Endometrial microvascular endothelial cells (primary cell): ENCODE results near the gene HEXA. TPM values are rescaled to one million over a fixed set of nuclear protein-coding genes. Genes with fewer than 3 reads are reported as not detected.
"Not testable (repeated sequence)": the region's sequence is repeated elsewhere in the genome, so short reads cannot be mapped to it uniquely, and the experiment has no call there.

Source experiments
- in situ Hi-C: cut with HindIII; loops from 2 replicates; pipeline ENCODE4 v1.10.0; 2017; ENCODE audit warnings: low sequenced_read_pairs, low pct_unique_long_range_greater_than_20kb; ENCODE audit errors: inconsistent ontology term
- total RNA-seq: library from RNA; depleted of rRNA; stranded (reverse); fragments of >200 nt; gene quantifications from one replicate; pipeline ENCODE4 v1.2.3, GENCODE V29; 2015; ENCODE audit errors: inconsistent ontology term

The HEXA gene
- total RNA-seq: 67.2 TPM

DNA sequence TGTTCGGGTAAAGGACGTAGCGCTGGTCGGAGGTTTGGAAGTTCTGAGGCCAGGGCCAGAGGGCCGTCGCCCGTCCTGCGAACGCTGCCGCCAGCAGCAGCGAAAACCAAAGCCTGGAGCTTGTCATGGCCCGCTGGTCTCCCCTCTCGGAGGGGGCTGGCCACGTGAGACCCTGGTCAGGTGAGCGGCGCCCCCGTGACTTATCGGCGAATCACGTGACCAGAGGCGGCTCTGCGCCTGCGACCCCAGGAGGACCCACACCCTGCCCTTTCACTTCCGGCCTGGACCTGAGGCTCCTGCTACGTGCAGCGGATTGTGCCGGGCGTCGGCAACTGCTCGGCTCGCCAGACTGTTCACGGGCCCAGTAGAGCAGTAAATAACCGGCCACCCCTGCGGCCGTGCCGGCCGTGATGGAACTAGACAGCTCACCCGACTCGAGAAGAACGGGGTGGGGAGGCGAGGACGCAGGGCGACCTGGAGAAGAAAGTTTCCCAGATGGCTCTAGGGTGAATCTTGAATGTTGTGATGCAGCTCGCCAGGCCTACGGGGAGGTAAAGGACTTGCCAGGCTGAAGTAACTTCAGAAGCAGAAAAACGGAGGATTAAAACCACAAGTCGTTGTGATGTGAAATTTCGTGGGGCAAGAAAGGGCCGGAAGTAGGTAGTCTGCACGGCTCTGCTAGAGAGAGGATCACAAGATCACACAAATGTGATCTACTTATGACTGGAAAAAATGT lies at the start of gene HEXA:
TSS of gene HEXA (minus strand) at position 169 of the 736 bp plus-strand sequence. CDS start at position 127, 42 bp downstream.
- in situ Hi-C loops: no loop called here

DNA sequence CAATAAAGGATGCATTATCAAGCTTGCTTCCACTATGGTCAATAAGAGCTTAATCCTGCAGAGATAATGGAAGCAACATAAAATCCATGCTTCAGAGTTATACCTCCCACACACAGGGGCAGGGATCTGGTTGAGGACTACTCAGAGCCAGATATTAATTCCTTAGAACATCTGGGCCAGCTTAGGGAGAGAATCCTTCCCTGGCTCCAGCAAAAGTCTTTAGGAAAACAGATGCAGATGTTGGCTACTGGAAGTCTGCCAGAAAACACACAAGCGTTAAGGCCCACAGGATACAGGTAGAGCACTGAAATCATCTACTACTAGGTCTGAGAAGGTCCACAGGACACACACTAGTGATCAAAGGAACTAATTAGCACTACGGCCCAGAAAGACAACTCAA lies 47.4 kb upstream of the HEXA start:
- in situ Hi-C loops: no loop called here

DNA sequence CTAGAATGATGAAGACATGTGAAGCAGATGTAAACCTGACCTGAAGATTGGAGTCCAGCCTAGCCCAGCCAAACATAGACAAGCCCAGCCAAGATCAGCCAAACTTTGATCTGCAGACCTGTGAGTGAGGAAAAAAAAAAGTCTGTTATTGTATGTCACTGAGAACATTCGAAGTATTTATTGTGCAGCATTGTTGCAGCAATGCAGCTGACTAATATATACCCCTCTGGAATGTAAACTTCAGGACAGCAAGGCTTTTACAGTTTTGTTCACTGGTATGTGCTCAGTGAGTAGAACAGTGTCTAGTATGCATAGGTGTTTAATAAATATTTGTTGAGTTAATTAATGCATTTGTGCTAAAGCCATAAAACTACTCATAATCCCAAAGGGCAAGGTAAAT lies 45.7 kb upstream of the HEXA start:
- in situ Hi-C loops: no loop called here

DNA sequence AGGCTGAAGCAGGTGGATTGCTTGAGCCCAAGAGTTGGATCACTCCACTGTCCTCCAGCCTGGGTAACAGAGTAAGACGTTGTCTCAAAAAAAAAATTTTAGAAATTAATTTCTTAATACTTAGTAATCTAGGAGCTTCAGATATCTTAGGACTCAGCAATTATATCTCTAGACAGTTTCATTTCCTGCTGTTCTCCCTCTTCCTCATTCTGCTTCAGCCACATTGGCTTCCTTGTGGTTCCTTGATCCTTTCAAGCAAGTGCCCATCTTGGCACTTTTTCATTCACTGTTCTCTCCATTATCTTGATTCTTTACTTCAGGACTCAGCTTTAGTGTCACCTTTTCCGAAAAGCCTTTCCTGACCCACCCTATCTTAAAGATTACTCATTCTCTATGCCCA lies 44.8 kb upstream of the HEXA start:
- in situ Hi-C loops: no loop called here

DNA sequence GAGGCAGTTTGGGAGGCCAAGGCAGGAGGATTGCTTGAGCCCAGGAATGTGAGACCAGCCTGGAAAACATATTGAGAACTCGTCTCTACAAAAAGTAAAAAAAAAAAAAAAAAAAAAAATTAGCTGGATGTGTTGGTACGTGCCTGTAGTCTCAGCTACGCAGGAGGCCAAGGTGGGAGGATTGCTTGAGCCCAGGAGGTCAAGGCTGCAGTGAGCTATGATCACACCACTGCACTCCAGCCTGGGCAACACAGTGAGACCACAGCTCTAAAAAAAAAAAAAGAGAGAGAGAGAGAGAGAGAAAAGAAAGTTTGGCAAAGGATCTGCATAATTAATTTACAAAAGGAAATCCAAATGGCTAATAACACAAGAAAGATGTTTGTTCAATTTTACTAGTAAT lies 44.0 kb upstream of the HEXA start:
- in situ Hi-C loops: not testable (repeated sequence)

DNA sequence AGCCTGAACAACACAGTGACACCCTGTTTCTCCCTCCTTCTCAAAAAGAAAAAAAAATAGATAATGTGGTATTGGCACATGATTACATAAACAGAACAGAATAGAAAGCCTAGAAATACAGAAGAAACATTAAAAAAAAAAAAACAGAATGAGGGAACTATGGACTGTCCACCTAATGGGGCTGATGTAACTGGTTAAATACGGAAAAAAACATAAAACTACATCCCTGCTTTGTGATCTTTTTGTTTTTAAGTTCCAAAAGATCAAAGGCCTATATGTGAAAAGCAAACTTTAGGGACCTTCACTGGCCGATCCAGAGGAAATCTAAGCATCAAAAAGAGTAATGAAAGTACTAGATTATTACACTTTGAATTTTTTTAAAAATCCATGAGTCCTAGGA lies 39.5 kb upstream of the HEXA start:
- in situ Hi-C loops: no loop called here

DNA sequence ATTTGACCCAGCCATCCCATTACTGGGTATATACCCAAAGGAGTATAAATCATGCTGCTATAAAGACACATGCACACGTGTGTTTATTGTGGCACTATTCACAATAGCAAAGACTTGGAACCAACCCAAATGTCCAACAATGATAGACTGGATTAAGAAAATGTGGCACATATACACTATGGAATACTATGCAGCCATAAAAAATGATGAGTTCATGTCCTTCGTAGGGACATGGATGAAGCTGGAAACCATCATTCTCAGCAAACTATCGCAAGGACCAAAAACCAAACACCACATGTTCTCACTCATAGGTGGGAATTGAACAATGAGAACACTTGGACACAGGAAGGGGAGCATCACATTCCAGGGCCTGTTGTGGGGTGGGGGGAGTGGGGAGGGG lies 37.5 kb upstream of the HEXA start:
- in situ Hi-C loops: not testable (repeated sequence)

DNA sequence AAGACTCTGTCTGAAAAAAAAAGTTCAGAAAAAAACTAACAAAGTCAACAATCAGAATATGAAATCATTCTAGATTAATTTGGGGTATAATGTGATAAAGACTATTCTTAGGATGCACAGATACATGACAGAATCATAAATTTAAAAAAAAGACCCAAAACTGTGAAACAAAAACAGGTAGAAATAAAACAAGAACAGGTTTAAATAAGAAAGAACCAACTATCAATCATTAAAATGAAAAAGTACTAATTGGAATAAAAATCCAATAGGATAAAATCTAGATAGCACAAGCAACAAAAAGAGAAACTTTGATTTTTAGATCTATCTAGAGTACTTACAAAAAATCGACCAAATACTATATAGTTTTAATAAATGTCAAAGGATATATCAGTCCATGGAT lies 35.7 kb upstream of the HEXA start:
- in situ Hi-C loops: no loop called here

DNA sequence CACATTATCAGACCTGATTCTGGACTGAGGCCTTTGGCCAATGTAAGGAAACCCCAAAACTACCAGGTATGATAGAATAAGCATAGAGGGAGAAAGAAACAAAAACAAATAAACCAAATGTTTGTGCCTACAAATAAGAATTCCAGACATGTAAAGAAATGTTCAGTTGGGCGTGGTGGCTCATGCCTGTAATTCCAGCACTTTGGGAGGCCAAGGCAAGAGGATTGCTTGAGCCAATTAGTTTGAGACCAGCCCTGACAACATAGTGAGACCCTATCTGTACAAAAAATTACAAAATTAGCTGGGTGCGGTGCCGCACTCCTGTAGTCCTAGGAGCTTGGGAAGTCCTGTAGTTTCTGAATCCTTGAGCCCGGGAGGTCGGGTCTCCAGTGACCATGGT lies 35.3 kb upstream of the HEXA start:
- in situ Hi-C loops: no loop called here

DNA sequence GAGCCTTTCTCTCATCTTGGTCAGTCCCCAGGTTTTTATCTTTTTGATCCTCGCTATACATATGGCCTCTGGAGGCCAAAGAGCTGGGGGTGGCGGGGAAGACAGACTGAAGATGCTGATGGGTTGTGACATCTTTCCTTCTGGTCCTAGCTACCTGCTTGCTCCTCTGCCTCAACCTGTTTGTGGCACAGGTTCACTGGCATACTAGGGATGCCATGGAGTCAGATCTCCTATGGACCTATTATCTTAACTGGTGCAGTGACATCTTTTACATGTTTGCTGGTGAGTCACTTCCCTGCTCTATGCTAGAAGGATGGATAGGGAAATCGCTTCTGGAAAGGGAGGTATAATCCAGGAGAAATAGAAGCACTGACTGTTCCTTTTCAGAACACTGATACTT lies 31.1 kb upstream of the HEXA start:
- in situ Hi-C loops: no loop called here

DNA sequence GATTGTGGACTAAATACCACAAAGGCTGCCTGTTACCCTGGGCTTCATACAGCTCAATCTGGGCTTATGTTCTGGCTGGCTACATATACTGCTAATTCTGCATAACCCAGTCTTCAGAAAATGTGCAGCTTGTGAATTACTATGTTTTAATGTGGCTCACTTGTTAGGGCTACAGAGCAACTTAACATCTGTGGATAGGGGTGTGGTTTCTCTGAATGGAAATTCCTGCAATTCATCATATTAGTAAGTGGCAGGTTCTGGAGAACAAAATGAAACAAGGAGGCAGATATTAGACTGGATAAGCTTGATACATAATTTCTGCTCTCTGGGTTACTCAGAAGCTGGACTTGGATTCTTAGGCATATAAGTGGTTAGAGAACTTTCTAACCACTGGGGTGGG lies 29.0 kb upstream of the HEXA start:
- in situ Hi-C loops: no loop called here

DNA sequence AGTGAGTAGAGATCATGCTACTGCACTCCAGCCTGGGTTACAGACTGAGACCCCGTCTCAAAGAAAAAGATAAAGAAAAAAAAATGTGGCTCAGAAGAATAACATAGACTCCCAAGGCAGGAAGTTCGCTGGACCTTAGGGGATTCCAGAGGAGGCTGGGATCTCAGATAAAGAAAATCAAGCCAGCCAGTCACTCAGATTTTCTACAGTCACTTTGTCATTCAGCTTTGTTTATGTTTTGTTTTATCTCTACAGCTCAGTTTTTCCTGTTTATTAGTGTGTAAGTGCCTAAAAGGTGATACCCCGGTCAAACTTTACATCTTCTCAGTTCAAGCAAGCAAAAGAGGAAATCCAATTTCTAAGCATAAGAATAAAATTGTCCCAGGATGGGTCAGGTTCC lies 28.5 kb upstream of the HEXA start:
- in situ Hi-C loops: no loop called here

DNA sequence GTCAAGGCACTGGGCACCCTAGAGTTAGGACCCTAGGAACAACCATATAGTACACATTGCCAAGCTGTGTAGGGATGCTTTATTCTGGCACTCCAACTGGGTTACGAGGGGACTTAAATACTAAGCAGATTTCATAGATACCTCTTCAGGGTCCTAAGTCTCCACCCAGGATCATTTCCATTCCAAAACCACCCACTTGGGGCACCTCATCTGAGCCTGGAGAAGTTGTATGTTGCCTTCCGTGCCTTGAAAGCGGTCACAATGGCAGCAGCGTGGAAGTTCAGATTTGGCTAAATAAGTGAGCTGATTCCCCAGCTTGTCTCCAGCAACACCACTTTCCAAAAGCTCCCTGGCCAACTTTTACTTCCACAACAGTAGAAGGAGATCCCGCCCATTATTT lies 26.9 kb upstream of the HEXA start:
- in situ Hi-C loops: no loop called here

DNA sequence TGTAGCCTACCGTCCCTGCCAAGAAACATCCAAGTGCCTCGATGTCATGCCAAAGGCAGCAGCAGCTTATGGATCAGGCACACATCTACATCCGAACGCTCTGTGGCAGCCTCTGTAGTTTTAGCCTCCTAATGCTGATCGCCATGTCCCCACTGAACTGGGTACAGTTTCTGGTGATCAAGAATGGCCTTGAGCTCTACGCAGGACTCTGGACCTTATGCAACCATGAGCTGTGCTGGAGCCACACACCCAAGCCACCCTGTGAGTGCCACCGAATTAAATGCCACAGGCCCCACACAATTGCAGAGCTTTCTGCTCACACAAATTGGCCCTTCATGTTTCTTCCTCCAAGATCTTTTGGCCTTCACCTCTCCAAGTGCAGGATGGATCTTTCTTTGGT lies 22.8 kb upstream of the HEXA start:
- in situ Hi-C loops: no loop called here

DNA sequence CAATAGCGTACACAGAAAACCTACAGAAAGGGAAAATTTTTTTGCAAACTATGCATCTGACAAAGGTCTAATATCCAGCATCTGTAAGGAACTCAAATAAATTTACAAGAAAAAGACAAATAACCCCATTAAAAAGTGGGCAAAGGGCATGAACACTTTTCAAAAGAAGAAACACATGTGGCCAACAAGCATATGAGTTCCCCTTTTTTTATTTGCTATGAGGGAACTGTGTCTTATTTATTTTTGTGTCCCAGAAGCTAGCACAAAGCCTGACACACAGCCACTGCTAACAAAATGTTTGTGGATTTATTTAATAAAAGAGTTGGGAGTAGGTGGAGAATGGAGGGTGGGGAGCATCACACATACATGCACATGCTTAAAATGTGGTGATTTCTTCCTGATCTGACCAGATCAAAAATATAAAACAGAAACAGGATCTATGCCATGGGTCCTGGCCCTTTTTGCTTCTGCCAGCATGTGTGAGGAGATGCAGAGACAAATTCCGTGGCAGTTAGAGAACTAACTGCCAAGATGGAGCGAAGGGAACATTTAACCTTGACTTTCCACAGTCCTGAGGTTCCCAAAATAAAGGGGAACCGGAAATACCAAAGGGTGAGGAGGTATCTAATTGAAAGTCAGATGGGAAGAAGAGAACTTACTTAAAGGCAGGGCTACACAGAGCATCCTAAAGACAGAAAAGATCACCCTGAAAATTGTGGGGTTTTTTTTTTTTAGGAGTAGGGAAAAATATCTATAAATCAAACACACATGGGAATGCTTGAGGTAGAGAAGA lies 22.2 kb upstream of the HEXA start, which contains the start of gene TMEM202:
TSS of gene TMEM202 (plus strand) at position 510 of the 793 bp plus-strand sequence. CDS start at position 532, 22 bp downstream.
- in situ Hi-C loops: no loop called here

DNA sequence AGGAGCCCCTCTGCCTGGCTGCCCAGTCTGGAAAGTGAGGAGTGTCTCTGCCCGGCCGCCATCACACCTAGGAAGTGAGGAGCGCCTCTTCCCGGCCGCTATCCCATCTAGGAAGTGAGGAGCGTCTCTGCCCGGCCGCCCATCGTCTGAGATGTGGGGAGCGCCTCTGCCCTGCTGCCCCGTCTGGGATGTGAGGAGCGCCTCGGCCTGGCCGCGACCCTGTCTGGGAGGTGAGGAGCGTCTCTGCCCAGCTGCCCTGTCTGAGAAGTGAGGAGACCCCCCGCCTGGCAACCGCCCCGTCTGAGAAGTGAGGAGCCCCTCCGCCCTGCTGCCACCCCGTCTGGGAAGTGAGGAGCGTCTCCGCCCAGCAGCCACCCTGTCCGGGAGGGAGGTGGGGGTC lies 20.5 kb upstream of the HEXA start:
- in situ Hi-C loops: not testable (repeated sequence)

DNA sequence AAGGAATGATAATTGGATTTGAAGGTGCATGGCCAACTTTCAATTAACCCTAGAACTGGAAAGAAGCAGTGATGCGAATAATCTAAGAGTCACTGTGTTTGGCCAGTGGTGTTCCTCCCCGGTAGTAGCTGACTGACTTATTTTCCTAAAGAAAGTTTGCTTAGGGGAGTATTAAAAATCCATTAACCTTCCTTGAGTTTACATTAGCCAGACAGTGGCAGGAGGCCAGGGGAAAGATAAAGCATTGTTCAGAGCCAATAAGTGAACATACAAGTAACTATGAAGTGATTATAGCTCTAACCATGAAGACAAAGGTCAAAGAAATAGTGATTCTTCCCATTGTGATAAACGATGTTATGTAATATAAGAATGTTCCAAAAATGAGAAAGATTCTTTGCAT lies 13.4 kb upstream of the HEXA start:
- in situ Hi-C loops: no loop called here

DNA sequence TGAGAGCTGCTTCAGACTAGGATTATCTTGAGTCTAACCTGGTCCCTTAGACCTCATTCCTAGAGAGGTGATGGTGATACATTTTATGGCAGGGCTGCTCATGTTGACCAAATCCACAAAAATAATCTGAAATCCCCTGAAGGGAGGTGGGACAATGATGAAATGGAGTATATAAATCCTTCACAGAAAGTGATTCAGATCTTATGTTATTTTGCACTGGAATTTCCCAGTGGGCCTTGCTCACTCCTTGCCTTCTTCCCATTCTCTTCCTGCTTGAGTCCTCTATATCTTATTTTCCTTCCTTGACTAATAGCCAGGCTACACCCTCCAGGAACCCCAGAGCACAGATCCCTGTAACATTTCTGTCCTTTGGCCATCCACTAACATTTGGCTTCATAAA lies 11.9 kb upstream of the HEXA start:
- in situ Hi-C loops: no loop called here

DNA sequence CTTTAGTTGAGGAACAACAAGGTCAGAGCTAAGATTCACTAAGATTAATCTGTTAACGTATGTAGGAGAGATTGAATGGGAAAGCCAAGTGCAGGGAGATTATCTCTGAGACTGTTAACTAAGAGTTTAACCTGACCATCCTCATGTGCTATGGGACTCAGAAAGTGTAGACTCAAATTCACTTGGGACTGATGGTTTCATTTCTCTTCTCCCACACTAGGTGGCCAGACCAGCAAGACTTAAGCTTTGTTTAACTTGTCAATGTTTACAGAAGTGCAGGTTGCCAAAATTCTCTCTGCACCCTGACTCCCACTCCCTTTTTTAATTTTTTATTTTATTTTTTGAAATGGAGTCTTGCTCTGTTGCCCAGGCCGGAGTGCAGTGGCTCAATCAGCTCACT lies 6.3 kb upstream of the HEXA start:
- in situ Hi-C loops: no loop called here

DNA sequence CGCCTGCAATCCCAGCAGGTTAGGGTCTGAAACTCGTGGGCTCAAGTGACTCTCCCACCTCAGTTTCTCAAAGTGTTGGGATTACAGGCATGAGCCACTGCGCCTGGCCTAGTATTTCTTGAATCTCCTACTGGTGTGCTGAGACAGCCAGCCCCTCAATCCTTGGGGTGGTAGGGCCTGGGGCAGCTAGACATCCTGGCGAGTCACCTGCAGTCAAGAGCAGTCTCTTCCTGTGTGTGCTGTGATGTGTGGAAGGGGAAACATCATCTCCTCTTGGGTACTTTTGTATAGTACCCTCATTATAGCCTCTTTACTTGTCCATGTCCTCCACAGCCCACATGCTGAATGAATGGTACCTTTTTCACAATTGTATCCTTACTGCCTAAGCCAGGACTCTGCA lies 4.9 kb upstream of the HEXA start:
- in situ Hi-C loops: no loop called here
